Aorta (tissue), 5 donors: ENCODE measurements around the gene HOXD4. TPM values are rescaled to one million over a fixed set of nuclear protein-coding genes. Genes with fewer than 3 reads are reported as not detected.

Experiments used
- ATAC-seq: fragments of 200-7000 bp; cut with Tn5 transposase; one replicate; pipeline ENCODE4 v1.9.1; 2022; ENCODE audit warnings: moderate library complexity; ENCODE audit not compliant: low FRiP score
- DNase-seq, 2 donors: peaks; one replicate each; pipeline ENCODE4 v3.0.0-alpha.2; 2020
- H3K27ac ChIP-seq, 2 donors: one replicate each; pipeline ENCODE4 v1.5.1; 2013; ENCODE audit warnings: low read length in 2 of 2, mild to moderate bottlenecking in 2 of 2, moderate library complexity in 2 of 2, control low read depth in 1 of 2, inconsistent platforms in 1 of 2, low read depth in 1 of 2
- H3K27me3 ChIP-seq, 2 donors: one replicate each; pipeline ENCODE4 v1.6.1; 2013; ENCODE audit warnings: control low read depth in 1 of 2, low read length in 1 of 2, mild to moderate bottlenecking in 1 of 2, moderate library complexity in 1 of 2; ENCODE audit not compliant: insufficient read depth in 2 of 2, control insufficient read depth in 1 of 2
- H3K36me3 ChIP-seq, 2 donors: one replicate each; pipeline ENCODE4 v1.6.1; 2013; ENCODE audit warnings: control low read depth in 1 of 2, low read length in 1 of 2, mild to moderate bottlenecking in 1 of 2; ENCODE audit not compliant: insufficient read depth in 2 of 2, control insufficient read depth in 1 of 2
- H3K4me1 ChIP-seq, 2 donors: one replicate each; pipeline ENCODE4 v1.6.1; 2013; ENCODE audit warnings: low read length in 2 of 2, control low read depth in 1 of 2, mild to moderate bottlenecking in 1 of 2, moderate library complexity in 1 of 2; ENCODE audit not compliant: insufficient read depth in 2 of 2, control insufficient read depth in 1 of 2
- H3K4me3 ChIP-seq, 2 donors: one replicate each; pipeline ENCODE4 v1.5.1; 2013; ENCODE audit warnings: low read length in 2 of 2, control low read depth in 1 of 2, mild to moderate bottlenecking in 1 of 2
- H3K9me3 ChIP-seq: one replicate; pipeline ENCODE4 v1.6.1; 2013; ENCODE audit warnings: mild to moderate bottlenecking, low read length; ENCODE audit not compliant: control insufficient read depth
- WGBS, 2 donors: extraction: QIAGEN DNeasy Blood & Tissue Kit; methylation state at CpG; one replicate each; pipeline ENCODE4 v1.1.7; 2013; 5-methylcytosine and 5-hydroxymethylcytosine counted together
- intact Hi-C, 2 donors: fragments of 100-400 bp; cut with DNase I; formaldehyde crosslinking; loops; one replicate each; pipeline versions ENCODE4 v1.14.2 to v1.15.0; 2022
- polyA plus RNA-seq, 2 donors: library from polyadenylated mRNA; stranded (reverse); fragments of 200-250 nt; gene quantifications; one replicate each; pipeline ENCODE4 v1.2.3, GENCODE V29; 2013
- total RNA-seq, 2 donors: library from RNA; stranded (reverse); fragmentation: NEBNext Ultra II Directional; extraction: Animal tissue kit (Norgen Biotek cat#: 25700); gene quantifications; one replicate each; pipeline ENCODE4 v1.2.1, GENCODE V29; 2021
- donor health status: healthy with polysubstance abuse.
- donor health status: Bipolar disorder and iron deficiency.
- donor health status: DM: no; HTN: no; CAD: no.
- donor health status: DM: no; HTN: no; CAD: no.
- donor health status: DM: yes; HTN: yes; CAD: no.

Gene HOXD4
- total and polyA plus RNA-seq, 4 donors: 7.7 to 9.8 (median 7.7) TPM; not detected in 1

GRCh38 chr2:176157499-176158185 is 6.3 kb downstream of the HOXD4 start:
- DNase-seq (peak in 1 of 2 donors; percentile 72), ATAC-seq (no peak)
- Histone ChIP-seq H3K4me1 (no peaks in the 10 kb centered on the region), H3K27ac (no peak overlapping the region), H3K27me3 (peaks cover 0 to 2% of the 10 kb centered on the region in 2 donors), H3K9me3 (no peaks in the 10 kb centered on the region), H3K4me3 (no peak overlapping the region), H3K36me3 (no peaks in the 10 kb centered on the region)
- 55 to 72% methylated on average over 43 of the region's 43 CpGs for WGBS, 2 donors
- intact Hi-C loops: no loop called here

GRCh38 chr2:176158186-176158591 is 6.8 kb downstream of the HOXD4 start:
- H3K36me3 ChIP-seq: no peaks in the 10 kb centered on the region
- H3K27ac ChIP-seq: no peak overlapping the region
- no peak for ATAC-seq
- no peaks in the 10 kb centered on the region for H3K9me3 ChIP-seq
- no peaks in the 10 kb centered on the region for H3K4me1 ChIP-seq
- DNase-seq: peak in 1 of 2 donors; percentile 31
- intact Hi-C loops: no loop called here
- H3K27me3 ChIP-seq: peaks cover 0 to 2% of the 10 kb centered on the region in 2 donors
- 72 to 80% methylated on average over 22 of the region's 22 CpGs for whole genome bisulfite sequencing, 2 donors
- H3K4me3 ChIP-seq: no peak overlapping the region

GRCh38 chr2:176158855-176159662 is 7.7 kb downstream of the HOXD4 start:
- 62 to 70% methylated on average over 39 of the region's 39 CpGs for WGBS, 2 donors
- H3K27me3 ChIP-seq: peaks cover 0 to 2% of the 10 kb centered on the region in 2 donors
- intact Hi-C loops: no loop called here
- H3K27ac ChIP-seq: no peak overlapping the region
- H3K4me3 ChIP-seq: no peak overlapping the region
- ATAC-seq: peak; percentile 7
- DNase-seq: peak in 1 of 2 donors; percentile 64
- no peaks in the 10 kb centered on the region for H3K4me1 ChIP-seq
- H3K9me3 ChIP-seq: no peaks in the 10 kb centered on the region
- H3K36me3 ChIP-seq: no peaks in the 10 kb centered on the region

- intact Hi-C loops: no loop called here
- DNase-seq: peak in 1 of 2 donors; percentile 77
- WGBS, 2 donors: 27 to 36% methylated on average over 43 to 44 of the region's 44 CpGs
Measured at GRCh38 chr2:176159663-176160250, 8.4 kb downstream of the HOXD4 start.

GRCh38 chr2:176160251-176160985 is 9.1 kb downstream of the HOXD4 start:
- ATAC-seq (peak; percentile 34), DNase-seq (peak in 1 of 2 donors; percentile 76)
- Histone ChIP-seq H3K9me3 (peaks cover 1% of the 10 kb centered on the region), H3K27me3 (peaks cover 0 to 3% of the 10 kb centered on the region in 2 donors), H3K27ac (no peak overlapping the region), H3K4me3 (peak overlapping the region in 1 of 2 donors; percentile 10), H3K4me1 (no peaks in the 10 kb centered on the region), H3K36me3 (no peaks in the 10 kb centered on the region)
- intact Hi-C loops: no loop called here
- 10 to 14% methylated on average over 42 to 50 of the region's 50 CpGs for WGBS, 2 donors

More at GRCh38 chr2:176159663-176160250, 8.4 kb downstream of the HOXD4 start:
- no peak overlapping the region for H3K27ac ChIP-seq
- no peaks in the 10 kb centered on the region for H3K4me1 ChIP-seq
- peaks cover 0 to 2% of the 10 kb centered on the region in 2 donors for H3K27me3 ChIP-seq
- no peaks in the 10 kb centered on the region for H3K36me3 ChIP-seq
- H3K4me3 ChIP-seq: peak overlapping the region in 1 of 2 donors; percentile 10
- ATAC-seq: no peak
- H3K9me3 ChIP-seq: peaks cover 1% of the 10 kb centered on the region

- intact Hi-C loops: no loop called here
- Histone ChIP-seq H3K36me3 (no peaks in the 10 kb centered on the region), H3K9me3 (peaks cover 1% of the 10 kb centered on the region), H3K27me3 (peaks cover 0 to 5% of the 10 kb centered on the region in 2 donors), H3K4me1 (no peaks in the 10 kb centered on the region), H3K4me3 (no peak overlapping the region), H3K27ac (no peak overlapping the region)
- peak; percentile 5 for ATAC-seq
- peak in 1 of 2 donors; percentile 57 for DNase-seq
- 49 to 55% methylated on average over 22 of the region's 22 CpGs for WGBS, 2 donors
Measured at GRCh38 chr2:176160986-176161824, 9.9 kb downstream of the HOXD4 start.

GRCh38 chr2:176161825-176162626 is 10.7 kb downstream of the HOXD4 start:
- DNase-seq (no peak), ATAC-seq (no peak)
- Histone ChIP-seq H3K4me1 (no peaks in the 10 kb centered on the region), H3K9me3 (peaks cover 1% of the 10 kb centered on the region), H3K27ac (no peak overlapping the region), H3K36me3 (no peaks in the 10 kb centered on the region), H3K4me3 (no peak overlapping the region), H3K27me3 (peaks cover 0 to 5% of the 10 kb centered on the region in 2 donors)
- intact Hi-C loops: no loop called here
- 18 to 20% methylated on average over 22 of the region's 22 CpGs for WGBS, 2 donors
